Left lung (tissue), 10 donors: ENCODE measurements around the gene IFT122. TPM values are rescaled to one million over a fixed set of nuclear protein-coding genes. Genes with fewer than 3 reads are reported as not detected.
A peak's percentile ranks its signal among the peaks of the same experiment; 100 is the strongest.

Experiments used
- ATAC-seq: fragments of 200-7000 bp; cut with Tn5 transposase; one replicate; pipeline ENCODE4 v1.9.1; 2020; ENCODE audit warnings: moderate library complexity
- DNase-seq, 4 donors: peaks; one replicate each; pipeline ENCODE4 v3.0.0-alpha.2; 2013 to 2020
- H3K27ac ChIP-seq, 2 donors: fragments of 200-600 bp; sonication (generic) in 1 of 2; one replicate each; pipeline versions ENCODE4 v1.5.0 to v1.8.0; 2020 to 2021
- H3K27me3 ChIP-seq, 2 donors: fragments of 200-600 bp; sonication (generic) in 1 of 2; one replicate each; pipeline versions ENCODE4 v1.5.0 to v1.8.0; 2020 to 2021
- H3K36me3 ChIP-seq, 2 donors: fragments of 200-600 bp; sonication (generic) in 1 of 2; one replicate each; pipeline versions ENCODE4 v1.5.0 to v1.8.0; 2020 to 2021
- H3K4me1 ChIP-seq, 2 donors: fragments of 200-600 bp; one replicate each; pipeline ENCODE4 v1.8.0; 2021
- H3K4me3 ChIP-seq, 2 donors: fragments of 200-600 bp; sonication (generic) in 1 of 2; one replicate each; pipeline versions ENCODE4 v1.5.0 to v1.8.0; 2020 to 2021; ENCODE audit warnings: mild to moderate bottlenecking in 1 of 2
- H3K9me3 ChIP-seq, 2 donors: fragments of 200-600 bp; sonication (generic) in 1 of 2; one replicate each; pipeline versions ENCODE4 v1.5.0 to v1.8.0; 2020 to 2021
- CTCF ChIP-seq, 2 donors: fragments of 200-600 bp; sonication (generic) in 1 of 2; IDR thresholded peaks; one replicate each; pipeline versions ENCODE4 v1.5.0 to v1.8.0; 2021; ENCODE audit warnings: antibody characterized with exemption in 2 of 2
- intact Hi-C, 2 donors: fragments of 100-400 bp; cut with DNase I; formaldehyde crosslinking; loops; one replicate each; pipeline versions ENCODE4 v1.11.2 to v1.14.2; 2022
- polyA plus RNA-seq, 6 donors: library from polyadenylated mRNA; unstranded; fragments of 120-200 nt; gene quantifications; one replicate each; pipeline ENCODE4 v1.2.1, GENCODE V29; 2013; ENCODE audit not compliant: insufficient read length in 6 of 6
- total RNA-seq, 2 donors: library from RNA; stranded (reverse); fragmentation: NEBNext Ultra II Directional; extraction: Animal tissue kit (Norgen Biotek cat#: 25700); gene quantifications; one replicate each; pipeline ENCODE4 v1.2.1, GENCODE V29; 2021
- donor health status: DM: no; HTN: yes; CAD: no.
- donor health status: DM: no; HTN: no; CAD: no.

The IFT122 gene
- total and polyA plus RNA-seq, 8 donors: 21.2 to 79.7 (median 71.3) TPM

GRCh38 chr3:129432671-129433070 is 7.4 kb upstream of the IFT122 start:
- no peaks in the 10 kb centered on the region for H3K27me3 ChIP-seq
- H3K9me3 ChIP-seq: no peaks in the 10 kb centered on the region
- H3K4me1 ChIP-seq: peaks cover 10 to 48% of the 10 kb centered on the region in 2 donors
- peaks cover 8 to 80% of the 10 kb centered on the region in 2 donors for H3K36me3 ChIP-seq
- no peak for TF ChIP-seq CTCF (IDR thresholded peaks at IDR 0.05)
- no peak for DNase-seq
- no peak overlapping the region for H3K27ac ChIP-seq
- no peak overlapping the region for H3K4me3 ChIP-seq
- intact Hi-C loops: no loop called here
- no peak for ATAC-seq

- ATAC-seq: no peak
- peaks cover 8 to 84% of the 10 kb centered on the region in 2 donors for H3K36me3 ChIP-seq
- H3K27me3 ChIP-seq: no peaks in the 10 kb centered on the region
- no peaks in the 10 kb centered on the region for H3K9me3 ChIP-seq
- H3K27ac ChIP-seq: no peak overlapping the region
- intact Hi-C loops: no loop called here
- no peak for TF ChIP-seq CTCF (IDR thresholded peaks at IDR 0.05)
- H3K4me1 ChIP-seq: peaks cover 10 to 50% of the 10 kb centered on the region in 2 donors
- H3K4me3 ChIP-seq: no peak overlapping the region
- no peak for DNase-seq
Measured at GRCh38 chr3:129433565-129433964, 6.5 kb upstream of the IFT122 start.

GRCh38 chr3:129434140-129434539 is 5.9 kb upstream of the IFT122 start:
- no peak for TF ChIP-seq CTCF (IDR thresholded peaks at IDR 0.05)
- no peaks in the 10 kb centered on the region for H3K9me3 ChIP-seq
- H3K4me1 ChIP-seq: peaks cover 10 to 50% of the 10 kb centered on the region in 2 donors
- intact Hi-C loops: no loop called here
- H3K36me3 ChIP-seq: peaks cover 8 to 84% of the 10 kb centered on the region in 2 donors
- no peaks in the 10 kb centered on the region for H3K27me3 ChIP-seq
- DNase-seq: no peak
- no peak overlapping the region for H3K4me3 ChIP-seq
- no peak overlapping the region for H3K27ac ChIP-seq
- no peak for ATAC-seq

GRCh38 chr3:129435367-129435766 is 4.7 kb upstream of the IFT122 start:
- Histone ChIP-seq H3K4me1 (peaks cover 10 to 50% of the 10 kb centered on the region in 2 donors), H3K9me3 (no peaks in the 10 kb centered on the region), H3K27me3 (no peaks in the 10 kb centered on the region), H3K27ac (no peak overlapping the region), H3K36me3 (peaks cover 8 to 75% of the 10 kb centered on the region in 2 donors), H3K4me3 (peak overlapping the region in 1 of 2 donors; percentile 6)
- ATAC-seq: no peak
- no peak for DNase-seq
- intact Hi-C loops: no loop called here
- TF ChIP-seq CTCF (IDR thresholded peaks at IDR 0.05): no peak

- ATAC-seq: peak; percentile 15
- peaks cover 30 to 81% of the 10 kb centered on the region in 2 donors for H3K4me1 ChIP-seq
- peak overlapping the region; percentile 77 to 87 for H3K4me3 ChIP-seq
- peak overlapping the region; percentile 93 to 97 for H3K27ac ChIP-seq
- peak in 2 of 4 donors; percentile 70 to 81 for DNase-seq
- peaks cover 8 to 36% of the 10 kb centered on the region in 2 donors for H3K36me3 ChIP-seq
- no peaks in the 10 kb centered on the region for H3K9me3 ChIP-seq
- intact Hi-C loops: no loop called here
- no peaks in the 10 kb centered on the region for H3K27me3 ChIP-seq
- no peak for TF ChIP-seq CTCF (IDR thresholded peaks at IDR 0.05)
Measured at GRCh38 chr3:129439226-129439816, 703 bp upstream of the IFT122 start.
